Endodermal cell (in vitro differentiated cells): ENCODE data around the gene SIK2. TPM values are rescaled to one million over a fixed set of nuclear protein-coding genes. Genes with fewer than 3 reads are reported as not detected.

Experiments
- DNase-seq: peaks from one replicate; pipeline ENCODE4 v3.0.0-alpha.2; 2017
- H3K27ac ChIP-seq: 2 replicates; pipeline ENCODE4 v1.5.1; 2013; ENCODE audit warnings: mild to moderate bottlenecking, low read depth, low read length, moderate library complexity
- H3K27me3 ChIP-seq: 2 replicates; pipeline ENCODE4 v1.6.1; 2013; ENCODE audit warnings: mild to moderate bottlenecking, low read length, moderate library complexity; ENCODE audit not compliant: insufficient read depth, control insufficient read depth, poor library complexity, severe bottlenecking
- H3K36me3 ChIP-seq: 2 replicates; pipeline ENCODE4 v1.7.0; 2013; ENCODE audit warnings: mild to moderate bottlenecking, low read length, moderate library complexity; ENCODE audit not compliant: control insufficient read depth, insufficient read depth
- H3K4me1 ChIP-seq: one replicate; pipeline ENCODE4 v1.7.0; 2013; ENCODE audit warnings: low read length; ENCODE audit not compliant: control insufficient read depth, insufficient read depth
- H3K4me3 ChIP-seq: 2 replicates; pipeline ENCODE4 v1.5.1; 2013; ENCODE audit warnings: mild to moderate bottlenecking, low read length, moderate library complexity
- H3K9ac ChIP-seq: 2 replicates; pipeline ENCODE4 v1.6.1; 2013; ENCODE audit warnings: mild to moderate bottlenecking, low read length, moderate library complexity; ENCODE audit not compliant: poor library complexity, severe bottlenecking; ENCODE audit errors: extremely low read depth
- H3K9me3 ChIP-seq: 2 replicates; pipeline ENCODE4 v1.6.1; 2013; ENCODE audit warnings: mild to moderate bottlenecking, low read length, moderate library complexity; ENCODE audit not compliant: control insufficient read depth
- H3K27ac Mint-ChIP-seq: 2 replicates; pipeline ENCODE4 v1.8.0; 2020; ENCODE audit warnings: mixed read lengths
- H3K27me3 Mint-ChIP-seq: 2 replicates; pipeline ENCODE4 v1.8.0; 2021; ENCODE audit warnings: mild to moderate bottlenecking, mixed read lengths; ENCODE audit not compliant: insufficient read depth
- H3K36me3 Mint-ChIP-seq: 2 replicates; pipeline ENCODE4 v1.8.0; 2020; ENCODE audit warnings: low read depth, mixed read lengths
- H3K4me1 Mint-ChIP-seq: 2 replicates; pipeline ENCODE4 v1.8.0; 2020; ENCODE audit warnings: mixed read lengths
- H3K4me3 Mint-ChIP-seq: 2 replicates; pipeline ENCODE4 v1.8.0; 2020; ENCODE audit warnings: mild to moderate bottlenecking, moderate library complexity, mixed read lengths
- H3K9me3 Mint-ChIP-seq: 2 replicates; pipeline ENCODE4 v1.8.0; 2020; ENCODE audit warnings: mild to moderate bottlenecking, mixed read lengths
- WGBS, 2 experiments: methylation state at CpG; one replicate each; pipeline versions ENCODE4 v1.1.5 to v1.1.7; 2013; ENCODE audit warnings: missing lambda C conversion rate in 2 of 2, mixed read lengths in 1 of 2; ENCODE audit not compliant: insufficient coverage in 1 of 2, insufficient read length in 1 of 2; 5-methylcytosine and 5-hydroxymethylcytosine counted together
- total RNA-seq, 2 donors: library from RNA; stranded (reverse); fragmentation: NEBNext Ultra II Directional in 1 of 2; extraction: Animal tissue kit (Norgen Biotek cat#: 25700) in 1 of 2; gene quantifications; 2 replicates in 1 of 2; 3 replicates in 1 of 2; pipeline ENCODE4 v1.2.1, GENCODE V29; 2021
- TF ChIP-seq, protein P1 (sequence below): fragments of 200-600 bp; sonication (generic); conservative IDR thresholded peaks from 2 replicates; pipeline ENCODE4 v1.5.0; 2021; ENCODE audit warnings: antibody characterized with exemption, mild to moderate bottlenecking

Gene SIK2
- total RNA-seq, 2 donors from 2014 or later = 13.2 to 13.4 TPM

DNA sequence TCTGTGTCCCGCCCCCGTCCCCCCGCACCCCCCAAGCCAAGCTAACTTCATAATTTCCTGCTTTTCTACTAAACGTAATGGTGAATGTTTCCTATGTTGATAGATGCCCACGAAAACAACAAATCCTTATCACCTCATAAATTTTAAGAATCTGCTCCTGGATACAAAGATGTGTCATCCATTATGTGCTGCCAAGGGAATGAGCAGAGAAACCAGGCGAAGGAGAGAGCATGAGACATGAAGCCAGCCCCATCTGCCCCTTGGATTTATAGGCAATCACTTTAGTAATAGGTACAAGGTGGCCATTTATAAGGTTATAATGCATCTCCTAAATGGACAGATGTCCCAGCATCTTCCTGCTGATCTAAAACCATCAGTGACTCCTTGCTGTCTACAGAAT, 31.5 kb upstream of the SIK2 start:
- Histone ChIP-seq H3K4me1 (no peaks in the 10 kb centered on the region), H3K9ac (no peak overlapping the region), H3K4me3 (no peak overlapping the region), H3K36me3 (no peaks in the 10 kb centered on the region), H3K9me3 (no peaks in the 10 kb centered on the region), H3K27me3 (no peaks in the 10 kb centered on the region), H3K27ac (no peak overlapping the region)
- Mint-ChIP-seq H3K27me3 (no peaks in the 10 kb centered on the region), H3K27ac (no peak overlapping the region), H3K36me3 (no peaks in the 10 kb centered on the region), H3K4me3 (no peak overlapping the region), H3K4me1 (peaks cover 6% of the 10 kb centered on the region), H3K9me3 (no peaks in the 10 kb centered on the region)
- WGBS, 2 experiments = 87 to 100% methylated on average over 2 to 6 of the region's 6 CpGs
- DNase-seq = no peak
- TF ChIP-seq, protein P1, sequence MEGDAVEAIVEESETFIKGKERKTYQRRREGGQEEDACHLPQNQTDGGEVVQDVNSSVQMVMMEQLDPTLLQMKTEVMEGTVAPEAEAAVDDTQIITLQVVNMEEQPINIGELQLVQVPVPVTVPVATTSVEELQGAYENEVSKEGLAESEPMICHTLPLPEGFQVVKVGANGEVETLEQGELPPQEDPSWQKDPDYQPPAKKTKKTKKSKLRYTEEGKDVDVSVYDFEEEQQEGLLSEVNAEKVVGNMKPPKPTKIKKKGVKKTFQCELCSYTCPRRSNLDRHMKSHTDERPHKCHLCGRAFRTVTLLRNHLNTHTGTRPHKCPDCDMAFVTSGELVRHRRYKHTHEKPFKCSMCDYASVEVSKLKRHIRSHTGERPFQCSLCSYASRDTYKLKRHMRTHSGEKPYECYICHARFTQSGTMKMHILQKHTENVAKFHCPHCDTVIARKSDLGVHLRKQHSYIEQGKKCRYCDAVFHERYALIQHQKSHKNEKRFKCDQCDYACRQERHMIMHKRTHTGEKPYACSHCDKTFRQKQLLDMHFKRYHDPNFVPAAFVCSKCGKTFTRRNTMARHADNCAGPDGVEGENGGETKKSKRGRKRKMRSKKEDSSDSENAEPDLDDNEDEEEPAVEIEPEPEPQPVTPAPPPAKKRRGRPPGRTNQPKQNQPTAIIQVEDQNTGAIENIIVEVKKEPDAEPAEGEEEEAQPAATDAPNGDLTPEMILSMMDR = no peak

DNA sequence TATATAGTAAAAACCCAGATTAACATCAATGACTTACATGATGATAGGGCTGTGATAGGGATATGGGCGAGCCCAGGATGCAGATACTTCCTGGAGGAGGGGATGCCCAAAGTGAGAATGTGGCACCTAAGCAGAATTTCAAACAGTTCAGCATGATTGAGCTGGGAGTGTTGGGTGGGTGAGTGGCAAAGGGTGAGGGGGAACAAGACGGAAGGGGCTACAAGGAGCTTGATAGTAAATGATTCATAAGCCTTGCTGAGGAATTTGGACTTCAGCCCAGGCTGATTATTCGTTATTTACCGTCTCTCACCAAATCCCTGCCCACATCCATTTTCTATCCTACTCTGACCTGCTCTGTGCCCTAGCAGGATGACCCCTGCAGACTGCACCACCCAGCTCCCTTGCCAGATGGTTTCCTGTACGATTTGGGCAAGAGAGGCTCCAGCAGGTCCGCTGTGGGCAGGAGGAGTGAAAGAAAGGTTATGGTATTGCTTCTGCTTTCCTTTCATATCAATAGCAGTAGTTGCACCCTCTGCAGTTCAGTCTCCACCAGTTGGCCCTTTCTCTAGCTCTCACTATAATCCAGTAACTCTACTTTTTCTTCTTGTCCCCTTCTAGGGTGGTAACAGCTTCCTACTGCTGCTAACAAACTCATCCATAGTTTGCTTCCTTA, 30.3 kb upstream of the SIK2 start:
- Histone ChIP-seq H3K27ac (no peak overlapping the region), H3K9me3 (no peaks in the 10 kb centered on the region), H3K4me3 (no peak overlapping the region), H3K4me1 (no peaks in the 10 kb centered on the region), H3K27me3 (no peaks in the 10 kb centered on the region), H3K36me3 (no peaks in the 10 kb centered on the region), H3K9ac (no peak overlapping the region)
- WGBS, 2 experiments = 86 to 94% methylated on average over 3 to 6 of the region's 6 CpGs
- Mint-ChIP-seq H3K4me1 (peaks cover 6% of the 10 kb centered on the region), H3K4me3 (no peak overlapping the region), H3K36me3 (no peaks in the 10 kb centered on the region), H3K9me3 (no peaks in the 10 kb centered on the region), H3K27me3 (no peaks in the 10 kb centered on the region), H3K27ac (no peak overlapping the region)
- TF ChIP-seq, protein P1 = no peak
- no peak for DNase-seq

DNA sequence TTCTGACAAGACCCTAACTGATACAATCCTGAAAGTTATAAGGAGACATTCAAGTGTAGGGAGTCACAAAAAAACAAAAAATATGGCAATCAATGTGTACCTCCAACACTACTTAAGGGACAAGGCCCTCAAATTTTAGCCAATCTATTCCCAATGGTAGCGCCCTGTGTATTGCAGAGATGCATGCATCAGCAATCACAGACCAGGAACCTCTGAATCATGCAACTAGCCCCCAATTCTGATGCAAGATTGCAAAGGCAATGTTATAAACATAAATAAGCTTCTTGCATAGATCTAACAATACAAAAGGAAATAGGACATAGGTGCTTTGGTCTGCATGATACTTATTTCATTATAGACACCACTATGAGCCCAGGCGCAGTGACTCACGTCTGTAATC, 29.7 kb upstream of the SIK2 start:
- H3K27me3 ChIP-seq = no peaks in the 10 kb centered on the region
- no peaks in the 10 kb centered on the region for H3K4me1 ChIP-seq
- no peak overlapping the region for H3K4me3 ChIP-seq
- Mint-ChIP-seq H3K4me3 (no peak overlapping the region), H3K9me3 (peaks cover under 1% of the 10 kb centered on the region), H3K27ac (no peak overlapping the region), H3K27me3 (no peaks in the 10 kb centered on the region), H3K36me3 (no peaks in the 10 kb centered on the region), H3K4me1 (peaks cover 6% of the 10 kb centered on the region)
- H3K9me3 ChIP-seq = no peaks in the 10 kb centered on the region
- H3K36me3 ChIP-seq = no peaks in the 10 kb centered on the region
- TF ChIP-seq, protein P1 = no peak
- no peak for DNase-seq
- no peak overlapping the region for H3K27ac ChIP-seq
- WGBS, 2 experiments = 93 to 95% methylated on average over 2 to 3 of the region's 3 CpGs
- H3K9ac ChIP-seq = no peak overlapping the region
